ACHN (cell line): ENCODE data around the gene DPPA5.
A peak's percentile ranks its signal among the peaks of the same experiment; 100 is the strongest.
"Not testable (repeated sequence)": the region's sequence is repeated elsewhere in the genome, so short reads cannot be mapped to it uniquely, and the experiment has no call there.

ENCODE experiments used
- DNase-seq: peaks from one replicate; pipeline ENCODE4 v3.0.0-alpha.2; 2015
- in situ Hi-C: cut with HindIII; loops from 2 replicates; pipeline ENCODE4 v1.10.0; 2017; ENCODE audit warnings: low sequenced_read_pairs, low pct_ligation_motif_present, low pct_unique_long_range_greater_than_20kb

The DPPA5 gene, protein sequence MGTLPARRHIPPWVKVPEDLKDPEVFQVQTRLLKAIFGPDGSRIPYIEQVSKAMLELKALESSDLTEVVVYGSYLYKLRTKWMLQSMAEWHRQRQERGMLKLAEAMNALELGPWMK

DNA sequence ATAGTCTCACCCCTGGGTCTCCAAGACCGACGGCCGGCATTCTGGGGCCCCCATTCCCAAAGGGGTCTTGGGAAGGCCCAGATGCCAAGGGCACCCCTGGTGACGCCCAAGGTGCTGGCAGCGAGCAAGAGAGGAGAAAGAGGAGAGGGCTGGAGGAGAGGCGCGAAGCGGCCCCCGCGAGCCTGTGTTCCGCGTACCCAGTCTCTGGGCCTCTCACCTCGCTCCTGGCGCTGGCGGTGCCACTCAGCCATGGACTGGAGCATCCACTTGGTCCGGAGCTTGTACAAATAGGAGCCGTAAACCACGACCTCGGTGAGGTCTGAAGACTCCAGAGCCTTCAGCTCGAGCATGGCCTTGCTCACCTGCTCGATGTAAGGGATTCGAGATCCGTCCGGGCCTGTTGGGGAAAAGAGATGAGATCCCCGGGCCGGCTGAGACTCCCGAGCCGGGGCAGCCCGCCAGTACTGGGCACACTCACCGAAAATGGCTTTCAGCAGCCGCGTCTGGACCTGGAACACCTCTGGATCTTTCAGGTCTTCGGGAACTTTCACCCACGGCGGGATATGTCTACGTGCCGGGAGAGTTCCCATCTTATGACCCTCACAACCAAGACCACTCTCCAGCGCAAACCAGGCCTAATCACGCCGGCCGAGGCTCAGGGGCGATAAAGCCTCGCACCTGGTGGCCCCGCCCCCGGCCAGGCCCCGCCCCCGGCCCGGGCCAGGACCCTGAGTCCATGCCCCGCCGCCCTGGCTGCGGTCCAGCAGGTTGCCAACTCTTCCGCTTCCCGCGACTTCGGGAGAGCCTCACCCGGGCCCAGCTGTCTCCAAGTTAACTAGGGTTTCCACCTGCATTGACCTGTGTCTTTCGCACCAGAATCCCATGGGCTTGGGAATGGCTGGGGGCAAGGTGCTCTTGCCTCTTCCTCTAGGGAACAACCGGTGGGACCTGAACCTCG is at the start of gene DPPA5:
Gene DPPA5, minus strand, starts transcription at position 641 of the 958 bp plus-strand sequence. Its CDS starts 51 bp downstream, at position 590.
- in situ Hi-C loops: no loop called here
- DNase-seq: no peak

DNA sequence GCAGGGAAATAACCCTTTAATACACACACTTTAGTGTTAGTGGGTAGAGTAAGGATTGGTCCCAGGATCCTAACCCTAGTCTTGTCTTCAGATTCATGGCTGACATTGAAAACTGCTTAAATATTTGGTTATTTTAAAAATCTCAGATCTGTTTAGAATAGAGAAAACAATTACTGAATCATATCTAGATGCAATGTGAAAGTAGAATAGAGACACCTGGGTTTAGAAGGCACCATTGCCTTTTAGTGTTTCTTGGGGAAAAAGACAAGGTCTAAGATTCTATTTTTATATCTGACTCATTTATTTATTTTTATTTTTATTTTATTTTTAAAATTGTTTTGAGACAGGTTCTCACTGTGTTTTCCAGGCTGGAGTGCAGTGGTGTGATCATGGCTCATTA is 46.6 kb upstream of the DPPA5 start:
- DNase-seq: no peak
- in situ Hi-C loops: no loop called here

DNA sequence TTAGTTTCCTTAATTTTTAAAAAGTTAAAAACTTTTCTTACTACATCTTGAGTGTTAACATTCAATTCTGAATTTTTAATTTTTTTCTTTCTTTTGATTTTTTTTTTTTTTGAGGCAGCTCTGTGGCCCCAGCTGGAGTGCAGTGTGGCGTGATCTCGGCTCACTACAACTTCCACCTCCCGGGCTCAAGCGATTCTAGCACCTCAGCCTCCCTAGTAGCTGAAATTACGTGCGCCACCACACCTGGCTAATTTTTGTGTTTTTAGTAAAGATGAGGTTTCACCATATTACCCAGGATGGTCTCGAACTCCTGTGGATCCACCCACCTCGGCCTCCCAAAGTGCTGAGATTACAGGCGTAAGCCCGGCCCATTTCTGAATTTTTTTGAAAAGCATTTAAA is 41.8 kb upstream of the DPPA5 start:
- no peak for DNase-seq
- in situ Hi-C loops: no loop called here

DNA sequence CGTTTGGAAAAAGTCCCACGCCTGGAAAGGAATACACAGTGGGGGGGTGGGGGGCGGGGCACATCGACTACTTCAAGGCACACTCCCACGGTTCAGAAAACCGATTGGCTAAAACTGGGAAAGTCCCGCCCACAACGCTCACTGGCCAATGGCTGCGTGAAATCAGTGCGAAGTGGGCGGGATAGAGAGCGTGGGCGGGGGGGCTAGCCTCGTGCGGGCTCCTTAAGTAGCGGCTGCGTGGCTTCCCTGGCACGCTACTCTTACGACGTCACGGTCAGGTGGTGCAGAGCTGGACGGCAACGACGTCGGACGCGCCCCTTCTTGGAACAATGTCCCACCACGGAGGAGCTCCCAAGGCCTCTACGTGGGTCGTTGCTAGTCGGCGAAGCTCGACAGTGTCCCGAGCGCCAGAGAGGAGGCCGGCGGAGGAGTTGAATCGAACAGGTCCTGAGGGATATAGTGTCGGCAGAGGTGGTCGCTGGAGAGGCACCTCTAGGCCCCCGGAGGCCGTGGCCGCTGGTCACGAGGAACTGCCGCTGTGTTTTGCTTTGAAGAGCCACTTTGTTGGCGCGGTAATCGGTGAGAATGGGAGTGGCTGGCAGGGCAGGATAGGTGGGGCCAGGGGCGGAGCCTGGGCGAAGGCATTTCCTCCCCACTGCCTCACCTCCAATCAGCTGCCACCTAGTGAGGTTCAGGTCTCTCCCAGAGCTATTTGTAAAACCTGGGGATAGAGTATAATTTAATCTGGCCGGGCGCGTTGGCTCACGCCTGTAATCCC is 40.7 kb upstream of the DPPA5 start, which contains the start of gene DDX43:
Gene DDX43, plus strand, starts transcription at position 252 of the 778 bp plus-strand sequence. Its CDS starts 78 bp downstream, at position 330.
- DNase-seq: no peak
- in situ Hi-C loops: no loop called here

DNA sequence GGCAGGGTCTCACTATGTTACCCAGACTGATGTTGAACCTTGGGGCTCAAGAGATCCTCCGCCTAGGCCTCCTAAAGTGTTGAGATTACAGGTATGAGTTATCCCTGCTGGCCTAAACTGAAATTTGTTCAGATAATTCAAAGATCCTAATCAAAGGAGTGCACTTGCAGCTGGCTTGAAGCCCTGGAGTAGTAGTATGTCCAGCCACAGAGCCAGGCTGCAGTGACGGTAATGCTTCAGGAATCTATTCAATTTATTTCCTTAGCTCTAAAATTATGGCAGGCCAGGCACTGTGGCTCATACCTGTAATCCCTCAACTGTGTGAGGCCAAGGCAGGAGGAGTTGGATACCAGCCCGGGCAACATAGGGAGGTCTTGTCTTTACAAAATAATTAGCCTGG is 39.2 kb upstream of the DPPA5 start:
- DNase-seq: no peak
- in situ Hi-C loops: no loop called here

DNA sequence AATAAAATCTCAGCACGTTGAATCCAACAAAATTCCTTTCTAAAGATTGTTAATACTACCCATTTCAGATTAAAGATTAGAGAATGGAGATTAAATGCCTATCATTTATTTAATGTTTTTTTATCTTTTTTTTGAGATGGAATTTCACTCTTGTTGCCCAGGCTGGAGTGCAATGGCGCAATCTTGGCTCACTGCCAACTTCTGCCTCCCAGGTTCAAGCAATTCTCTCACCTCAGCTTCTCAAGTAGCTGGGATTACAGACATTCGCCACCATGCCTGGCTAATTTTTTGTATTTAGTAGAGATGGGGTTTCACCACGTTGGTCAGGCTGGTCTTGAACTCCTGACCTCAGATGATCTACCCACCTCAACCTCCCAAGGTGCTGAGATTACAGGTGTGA is 38.1 kb upstream of the DPPA5 start:
- DNase-seq, in situ Hi-C loops: not testable (repeated sequence)

DNA sequence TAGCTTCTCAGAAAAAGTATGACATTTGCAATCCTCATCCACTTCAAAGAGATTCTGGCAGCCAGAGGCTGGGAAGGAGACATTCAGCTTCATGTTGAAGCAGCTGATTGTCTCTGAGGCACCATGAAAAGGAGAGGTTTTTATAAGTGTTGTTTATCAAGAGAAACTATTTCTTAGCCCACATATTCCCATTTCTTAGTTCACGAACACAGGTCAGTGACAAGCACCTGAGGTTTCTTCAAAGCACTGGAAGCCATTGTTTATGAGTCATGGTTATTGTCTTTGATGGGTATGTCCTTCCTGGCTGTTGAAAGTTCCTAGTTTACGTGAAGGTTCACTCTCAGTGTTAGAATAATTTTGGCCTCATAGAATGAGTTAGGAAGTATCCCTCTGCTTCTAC is 37.6 kb upstream of the DPPA5 start:
- DNase-seq: no peak
- in situ Hi-C loops: no loop called here

DNA sequence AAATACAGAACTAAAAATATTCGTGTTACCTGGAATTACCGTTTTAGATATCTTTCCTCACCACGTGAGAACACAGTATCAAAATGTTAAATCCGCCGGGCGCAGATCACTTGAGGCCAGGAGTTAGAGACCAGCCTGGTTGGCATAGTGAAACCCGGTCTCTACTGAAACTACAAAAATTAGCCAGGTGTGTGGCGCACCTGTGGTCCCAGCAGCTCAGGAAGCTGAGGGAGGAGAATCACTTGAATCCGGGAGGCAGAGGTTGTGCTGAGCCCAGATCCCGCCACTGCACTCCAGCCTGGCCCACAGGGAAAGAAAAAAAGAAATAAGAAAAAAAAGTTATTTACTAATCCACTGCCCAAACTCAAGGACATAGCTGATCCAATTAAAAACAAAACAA is 35.8 kb upstream of the DPPA5 start:
- no peak for DNase-seq
- in situ Hi-C loops: no loop called here

DNA sequence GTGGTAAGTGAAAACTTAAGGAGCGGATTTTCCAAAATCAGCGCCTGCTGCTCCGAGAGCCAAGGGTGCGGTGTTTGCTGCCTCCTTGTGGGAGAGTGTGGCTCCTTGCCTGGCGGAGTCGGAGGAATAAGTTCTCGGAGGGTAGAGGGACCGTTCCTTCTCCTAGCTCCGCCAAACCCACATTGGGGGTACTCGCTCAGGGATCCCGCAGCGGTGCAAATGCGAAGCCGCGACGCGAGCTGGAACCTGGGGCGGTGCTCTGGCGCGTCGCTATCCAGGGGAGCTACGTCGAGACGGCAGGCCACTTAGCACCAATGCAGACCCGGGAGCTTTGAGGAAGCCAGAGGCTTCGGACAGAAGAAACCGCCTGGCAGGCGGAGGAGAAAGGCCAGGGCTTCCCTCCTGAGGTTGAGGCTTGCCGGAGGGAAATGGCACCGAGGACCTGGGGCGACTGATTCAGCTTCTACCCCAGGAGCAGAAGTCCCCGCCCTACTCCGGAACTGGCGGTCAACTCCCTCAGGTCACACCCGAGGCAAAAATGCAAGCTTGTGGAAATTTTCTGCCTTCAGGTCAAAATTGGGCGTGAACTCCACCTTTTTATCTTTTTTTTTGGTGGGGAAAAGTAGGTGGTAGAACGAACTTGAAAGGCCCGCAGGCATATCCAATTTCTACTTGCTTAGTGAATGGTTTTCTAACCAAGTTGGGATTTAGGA is 34.9 kb upstream of the DPPA5 start:
- in situ Hi-C loops: no loop called here

DNA sequence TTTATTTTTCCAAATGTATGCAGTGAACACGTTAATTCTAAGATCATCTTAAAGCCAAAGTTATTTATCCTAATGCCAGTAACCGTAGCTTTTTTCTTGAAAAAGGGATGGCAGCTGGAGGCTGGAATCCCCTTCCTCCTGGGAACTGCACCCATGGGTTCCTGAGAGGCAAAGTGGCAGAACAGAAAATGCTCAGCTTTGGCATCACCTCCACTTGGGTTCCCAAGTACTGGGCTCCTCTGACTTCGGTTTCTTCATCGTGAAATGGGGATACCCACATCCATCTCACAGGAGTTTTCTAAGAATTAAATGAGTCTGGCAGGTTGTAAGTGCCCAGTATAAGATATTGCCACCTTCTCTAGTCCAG is 34.3 kb upstream of the DPPA5 start:
- in situ Hi-C loops: no loop called here

More for the DNA sequence above, 34.9 kb upstream of the DPPA5 start:
- peak; percentile 54 for DNase-seq

DNA sequence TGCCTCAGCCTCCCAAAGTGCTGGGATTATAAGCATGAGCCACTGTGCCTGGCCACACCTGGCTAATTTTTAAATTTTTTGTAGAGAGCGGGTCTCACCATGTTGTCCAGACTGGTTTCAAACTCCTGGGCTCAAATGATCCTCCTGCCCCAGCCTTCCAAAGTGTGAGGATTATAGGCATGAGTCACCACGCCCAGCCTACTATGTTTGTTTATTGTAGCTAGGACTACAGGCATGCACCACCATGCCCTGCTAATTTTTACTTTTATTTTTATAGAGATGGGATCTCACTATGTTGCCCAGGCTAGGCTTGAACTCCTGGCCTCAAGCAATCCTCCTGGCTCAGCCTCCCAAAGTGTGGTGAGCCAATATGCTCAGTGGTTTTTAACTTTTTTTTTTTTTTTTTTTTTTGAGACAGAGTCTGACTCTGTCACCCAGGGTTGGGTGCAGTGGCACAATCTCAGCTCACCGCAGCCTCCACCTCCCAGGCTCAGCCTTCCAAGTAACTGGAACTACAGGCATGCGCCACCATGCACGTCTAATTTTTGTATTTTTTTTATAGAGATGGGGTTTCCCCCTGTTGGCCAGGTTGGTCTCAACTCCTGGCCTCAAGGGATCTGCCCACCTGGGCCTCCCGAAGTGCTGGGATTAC is 28.5 kb upstream of the DPPA5 start:
- in situ Hi-C loops: no loop called here
- DNase-seq: no peak

More for the DNA sequence above, 34.3 kb upstream of the DPPA5 start:
- no peak for DNase-seq

DNA sequence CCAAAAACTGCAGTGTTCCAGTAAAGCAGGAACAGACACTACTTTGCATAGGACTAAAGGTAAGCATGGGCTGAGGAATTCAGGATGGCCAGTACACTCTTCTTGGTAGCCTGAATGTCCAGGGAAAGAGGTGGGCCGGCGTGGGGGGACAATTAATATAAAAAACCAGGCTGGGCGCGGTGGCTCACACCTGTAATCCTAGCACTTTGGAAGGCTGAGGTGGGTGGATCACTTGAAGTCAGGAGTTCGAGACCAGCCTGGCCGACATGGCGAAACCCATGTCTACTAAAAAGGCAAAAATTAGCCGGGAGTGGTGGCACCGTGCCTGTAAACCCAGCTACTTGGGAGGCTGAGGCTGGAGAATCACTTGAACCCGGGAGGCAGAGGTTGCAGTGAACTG is 27.5 kb upstream of the DPPA5 start:
- DNase-seq, in situ Hi-C loops: not testable (repeated sequence)

DNA sequence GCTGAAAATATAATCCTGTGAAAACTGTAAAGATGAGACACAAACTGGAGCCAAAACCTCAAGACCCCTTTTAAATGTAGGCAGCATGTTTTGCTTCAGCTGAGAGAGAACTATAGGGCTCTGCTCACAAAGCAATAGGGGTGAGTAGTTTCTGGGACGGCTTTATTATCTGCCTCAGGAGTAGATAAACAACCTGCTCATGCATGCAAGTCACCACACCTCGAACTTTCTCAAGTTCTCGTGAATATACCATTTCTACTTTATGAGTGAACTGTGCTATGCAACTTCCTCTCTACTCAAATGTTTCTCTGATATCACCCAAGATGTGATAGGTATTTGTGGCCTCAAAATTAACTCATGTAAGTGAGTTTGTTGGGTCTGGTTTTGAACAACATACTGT is 23.1 kb upstream of the DPPA5 start:
- in situ Hi-C loops: no loop called here
- no peak for DNase-seq

DNA sequence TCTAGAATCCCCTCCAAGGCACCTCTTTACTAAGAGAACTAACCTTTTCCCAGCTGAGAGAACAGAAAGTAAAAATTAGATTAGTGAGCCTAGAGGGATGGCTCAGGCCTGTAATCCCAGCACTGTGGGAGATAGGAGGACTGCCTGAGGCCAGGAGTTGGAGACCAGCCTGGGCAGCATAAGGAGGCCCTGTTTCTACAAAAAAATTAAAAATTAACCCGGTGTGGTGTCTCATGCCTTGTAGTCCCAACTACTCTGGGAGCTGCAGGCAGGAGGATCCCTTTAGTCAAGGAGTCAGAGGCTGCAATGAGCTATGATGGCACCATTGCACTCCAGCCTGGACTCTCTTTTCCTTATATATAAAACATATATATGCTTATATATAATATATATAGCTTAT is 21.1 kb upstream of the DPPA5 start:
- in situ Hi-C loops: no loop called here
- peak; percentile 58 for DNase-seq

DNA sequence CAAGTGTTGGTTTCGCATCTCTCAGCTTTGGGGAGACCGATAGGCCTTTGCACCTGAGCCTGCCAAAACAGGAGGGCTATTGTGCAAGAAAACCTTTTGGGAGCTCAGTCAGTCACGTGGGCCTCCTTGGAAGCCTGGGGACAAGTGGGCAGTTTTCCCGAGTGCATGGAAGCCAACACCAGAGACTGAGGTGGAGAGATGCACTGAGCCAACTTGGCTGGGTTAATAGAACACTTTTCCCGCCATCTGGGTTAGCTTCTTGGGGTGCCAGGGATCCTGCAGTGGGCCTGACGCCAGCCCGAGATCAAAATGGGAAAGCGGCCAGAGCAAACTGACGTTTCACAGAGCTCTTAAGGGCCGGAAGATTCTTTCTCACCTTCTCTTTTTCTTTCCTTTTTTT is 18.4 kb upstream of the DPPA5 start:
- in situ Hi-C loops: no loop called here
- DNase-seq: no peak

DNA sequence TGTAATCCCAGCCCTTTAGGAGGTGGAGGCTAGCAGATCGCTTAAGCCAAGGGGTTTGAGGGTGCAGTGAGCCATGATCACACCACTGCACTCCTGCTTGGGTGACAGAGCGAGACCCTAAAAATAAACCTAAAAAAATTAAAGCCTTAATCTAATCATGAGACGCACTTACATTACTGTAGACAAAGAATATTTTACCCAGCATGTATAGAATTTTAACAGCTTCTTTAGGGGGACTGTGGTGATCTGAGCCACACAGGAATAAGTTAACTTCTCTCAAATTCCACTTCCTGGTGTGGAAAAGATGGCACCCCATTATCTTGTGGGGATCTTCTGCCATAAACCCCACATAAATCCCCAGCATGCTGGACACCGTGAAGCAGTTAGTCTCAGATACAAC is 17.9 kb upstream of the DPPA5 start:
- DNase-seq: no peak
- in situ Hi-C loops: no loop called here

DNA sequence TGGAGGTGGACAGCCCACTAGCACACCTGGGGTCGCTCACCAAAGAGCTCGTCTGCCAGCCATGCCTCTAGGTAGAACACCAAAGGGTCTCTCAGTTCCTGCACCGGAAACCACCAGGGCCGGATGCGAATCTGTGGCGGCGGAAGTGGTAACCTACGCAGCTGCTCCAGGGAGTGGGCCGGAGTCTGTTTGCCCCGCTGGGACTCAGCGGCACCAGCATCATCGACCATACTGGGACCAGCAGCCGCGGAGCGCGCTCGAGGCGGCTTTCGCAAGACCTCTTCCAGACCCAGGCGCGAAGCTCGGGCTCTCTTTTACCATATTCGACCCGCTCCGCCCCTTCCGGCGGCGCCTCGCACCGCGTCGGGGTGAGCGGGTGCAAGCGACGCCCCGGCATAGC is 15.5 kb upstream of the DPPA5 start, which contains the start of gene OOEP:
Gene OOEP, minus strand, starts transcription at position 335 of the 400 bp plus-strand sequence. Its CDS starts 105 bp downstream, at position 230.
- in situ Hi-C loops: no loop called here
- no peak for DNase-seq

DNA sequence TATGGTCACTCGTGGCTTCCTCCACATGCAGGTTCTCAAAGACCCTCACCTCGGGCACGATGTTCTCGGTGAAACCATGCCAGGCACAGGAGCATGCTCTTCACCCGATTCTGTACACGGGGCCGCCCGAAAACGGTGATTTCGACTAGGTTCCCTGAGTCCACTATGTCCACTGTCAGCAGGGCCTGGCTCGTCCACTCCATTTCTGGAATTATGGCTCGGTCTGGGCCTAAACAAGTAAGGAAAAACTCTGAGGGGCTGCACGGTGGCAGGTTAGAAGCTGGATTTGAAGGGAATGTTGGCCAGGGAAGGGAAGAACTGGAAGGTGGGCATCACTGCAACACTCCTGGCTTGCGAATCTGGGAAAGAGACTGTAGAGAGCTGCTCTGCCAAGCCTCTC is 15.1 kb upstream of the DPPA5 start:
- no peak for DNase-seq
- in situ Hi-C loops: no loop called here
